ENCODE results near the gene RBM19. TPM values are rescaled to one million over a fixed set of nuclear protein-coding genes. Genes with fewer than 3 reads are reported as not detected.

The RBM19 gene
- total RNA-seq, 1 experiment from 2014 or later: 40.2 TPM

DNA sequence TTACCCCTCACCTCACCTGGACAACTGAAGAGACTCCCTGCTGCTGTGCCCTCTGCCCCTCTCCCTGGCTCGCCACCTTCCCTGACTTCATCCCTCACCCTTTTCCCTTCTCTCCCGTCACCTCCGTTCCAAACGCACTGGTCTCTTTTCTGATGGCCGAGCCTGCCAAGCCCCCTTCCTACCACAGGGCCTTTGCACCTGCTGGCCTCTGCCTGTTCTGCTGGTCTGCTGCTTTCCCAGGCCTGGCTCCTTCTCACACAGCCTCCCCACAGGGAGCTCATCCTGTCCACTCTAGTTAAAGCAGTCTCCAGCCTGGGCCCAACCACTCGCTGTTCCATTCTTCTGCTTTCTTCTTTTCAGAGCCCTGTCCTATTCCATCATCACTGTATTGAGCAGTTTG is 34.6 kb downstream of the RBM19 start:
- DNase-seq (ENCODE audit: low spot score): no peak

DNA sequence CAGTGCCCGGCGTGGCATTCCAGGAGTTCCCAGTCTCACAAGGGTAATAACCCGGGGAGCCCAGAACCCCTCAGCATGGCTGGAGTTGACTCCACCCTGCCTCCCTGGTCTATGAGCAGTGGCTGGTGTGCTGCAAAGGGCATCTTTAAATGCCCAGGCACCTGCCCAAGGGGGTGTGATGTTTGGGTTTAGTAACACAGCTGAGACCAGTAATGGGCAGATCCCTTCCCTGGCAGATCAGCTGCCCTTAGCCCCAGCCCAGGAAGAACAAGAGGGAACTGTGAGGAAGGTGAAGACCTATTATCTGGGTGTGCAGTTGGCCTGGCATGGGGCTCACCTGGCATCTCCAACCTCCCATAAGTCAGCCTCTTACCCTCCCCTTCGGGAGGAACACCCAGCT is 35.9 kb downstream of the RBM19 start:
- DNase-seq (ENCODE audit: low spot score): no peak

DNA sequence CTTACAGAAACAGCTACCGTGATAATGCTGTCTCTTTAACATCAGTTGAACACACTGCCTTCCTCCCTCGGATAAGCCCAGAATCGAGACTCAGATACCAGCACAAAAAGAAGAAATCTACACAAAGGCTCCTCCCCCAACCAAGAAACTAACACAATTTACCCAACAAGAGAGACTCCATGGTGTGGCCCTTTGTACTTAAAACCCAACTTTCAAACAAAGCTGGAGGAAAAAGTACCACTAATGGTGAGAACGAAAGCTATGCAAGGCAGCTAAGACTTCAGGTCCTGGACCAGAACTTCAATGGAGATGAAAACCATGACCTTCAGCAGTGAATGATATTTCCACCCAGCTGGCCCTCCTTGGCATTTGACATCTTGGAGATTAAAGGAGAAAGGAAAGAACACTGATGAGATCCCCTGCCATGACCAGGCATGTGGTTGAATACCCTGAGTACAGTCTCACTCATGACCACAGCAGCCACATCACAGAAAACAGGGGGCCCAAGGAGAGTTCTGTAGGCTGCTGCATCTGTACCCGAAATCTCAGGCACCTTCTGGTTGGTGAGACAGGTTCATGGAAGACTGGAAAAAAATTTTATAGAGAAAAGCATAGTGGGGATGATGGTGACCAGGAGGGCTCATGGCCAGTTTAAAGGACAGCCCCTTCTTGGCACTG is 36.7 kb downstream of the RBM19 start:
- DNase-seq (ENCODE audit: low spot score): no peak

DNA sequence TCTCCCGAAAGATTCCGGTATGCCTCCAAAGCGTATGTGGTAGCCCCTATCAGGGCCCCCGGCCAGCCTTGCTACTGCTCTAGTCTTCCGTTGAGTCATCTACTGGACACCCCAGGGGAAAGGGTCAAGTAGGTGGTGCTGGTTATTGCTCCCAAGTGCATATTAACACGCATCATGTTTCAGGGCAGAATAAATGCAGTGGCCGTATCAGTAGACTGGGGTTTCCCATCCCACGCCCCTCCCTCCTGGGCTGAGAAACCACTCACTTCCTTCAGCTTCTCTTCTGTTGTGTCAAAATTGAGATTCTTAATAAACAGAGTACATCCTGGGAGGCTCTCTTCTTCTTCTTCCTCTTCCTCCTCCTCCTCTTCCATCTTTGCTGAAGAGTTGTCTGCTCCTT is 39.3 kb downstream of the RBM19 start:
- no peak for DNase-seq (ENCODE audit: low spot score)

DNA sequence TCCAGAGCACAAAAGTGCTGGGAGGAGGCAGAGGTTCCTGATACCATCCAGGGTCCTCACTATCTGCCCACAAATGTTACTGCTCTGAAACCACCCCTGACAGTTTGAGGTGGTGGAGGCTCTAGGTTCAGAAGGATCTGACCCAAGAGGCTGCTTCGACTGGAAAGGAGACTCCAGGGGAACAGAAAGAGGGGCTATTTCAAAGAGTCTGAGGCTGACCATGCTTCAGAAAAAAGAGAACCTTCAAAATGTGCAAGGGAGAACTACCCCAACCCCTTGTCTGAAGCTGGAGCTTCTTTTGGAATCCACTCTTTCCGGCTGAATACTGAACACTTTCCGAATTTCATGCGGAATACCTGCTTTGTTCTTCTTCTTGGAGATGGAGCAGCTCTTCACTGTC is 41.8 kb downstream of the RBM19 start:
- DNase-seq (ENCODE audit: low spot score): no peak

DNA sequence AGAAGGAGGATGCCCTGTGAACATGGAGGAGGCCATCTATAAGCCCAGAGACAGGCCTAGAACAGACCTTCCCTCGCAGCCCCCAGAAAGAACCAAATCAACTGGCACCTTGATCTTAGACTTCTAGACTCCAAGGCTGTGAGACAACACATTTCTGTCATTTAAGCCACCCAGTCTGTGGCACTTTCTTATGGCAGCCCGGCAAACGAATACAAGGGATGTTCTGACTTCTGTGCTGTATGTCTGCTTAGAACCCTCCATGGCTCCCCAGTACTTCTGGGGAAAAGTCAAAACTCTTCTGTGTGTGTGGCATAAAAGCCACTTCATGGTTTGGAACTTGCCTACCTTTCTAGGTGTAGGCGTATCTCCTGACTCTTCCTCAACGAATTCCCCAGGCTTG is 42.9 kb downstream of the RBM19 start:
- no peak for DNase-seq (ENCODE audit: low spot score)

DNA sequence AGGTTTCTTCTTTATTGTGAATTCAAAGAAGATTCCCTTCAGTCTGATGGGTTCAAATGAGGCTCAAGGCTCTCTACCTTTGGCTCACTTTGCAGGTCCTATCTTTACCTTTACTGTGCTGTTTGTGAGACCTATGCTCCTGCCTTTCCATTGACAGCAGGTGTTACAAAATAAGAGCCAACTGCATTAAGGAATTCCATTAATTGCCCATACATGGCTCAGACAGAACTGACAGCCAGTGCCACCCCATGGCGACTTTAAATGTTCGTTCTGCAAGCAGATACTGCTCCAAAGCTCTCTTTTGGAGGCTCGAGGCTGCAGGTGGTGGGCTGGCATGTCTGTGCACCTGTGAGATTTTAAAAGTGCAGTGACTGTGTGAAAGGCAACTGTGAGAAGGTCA is 44.7 kb downstream of the RBM19 start:
- DNase-seq (ENCODE audit: low spot score): no peak

DNA sequence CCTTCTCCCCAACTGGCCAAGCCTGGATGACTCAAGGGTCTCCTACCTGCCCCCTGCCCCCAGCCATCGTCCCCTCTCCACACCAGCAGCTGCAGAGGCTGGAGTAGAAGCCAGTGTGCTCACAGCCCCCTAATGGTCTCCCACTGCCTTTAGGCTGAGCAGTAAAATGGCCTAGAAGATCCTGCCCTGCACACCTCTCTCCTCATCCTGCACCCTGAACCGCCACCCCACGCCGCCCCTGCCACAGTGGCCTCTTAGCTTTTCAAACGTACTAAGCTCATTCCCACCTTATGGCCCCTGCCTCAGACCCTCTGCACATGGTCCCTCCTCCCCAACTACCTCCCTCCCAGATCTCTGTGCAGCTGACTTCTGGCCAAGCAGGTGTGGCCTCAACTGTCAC is 46.3 kb downstream of the RBM19 start:
- no peak for DNase-seq (ENCODE audit: low spot score)

DNA sequence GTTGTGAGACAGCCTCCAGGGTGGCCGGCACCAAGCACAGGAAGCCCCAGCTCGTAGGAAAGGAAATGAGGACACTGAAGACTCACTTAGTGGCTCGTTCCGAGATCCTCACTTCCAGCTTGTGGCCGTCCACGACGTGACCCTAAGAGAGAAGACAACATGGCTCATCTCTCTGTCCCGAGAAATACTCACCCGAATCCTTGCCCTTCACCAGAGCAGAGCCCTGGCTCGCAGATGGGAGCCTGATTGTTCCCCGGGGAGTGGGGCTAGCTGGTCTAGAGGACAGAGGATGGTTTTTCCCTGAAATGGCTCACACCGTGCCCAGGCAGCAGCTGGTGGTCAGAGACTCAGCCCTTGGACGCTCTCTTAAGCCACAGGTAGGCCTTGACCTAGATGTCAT is 47.8 kb downstream of the RBM19 start:
- no peak for DNase-seq (ENCODE audit: low spot score)

DNA sequence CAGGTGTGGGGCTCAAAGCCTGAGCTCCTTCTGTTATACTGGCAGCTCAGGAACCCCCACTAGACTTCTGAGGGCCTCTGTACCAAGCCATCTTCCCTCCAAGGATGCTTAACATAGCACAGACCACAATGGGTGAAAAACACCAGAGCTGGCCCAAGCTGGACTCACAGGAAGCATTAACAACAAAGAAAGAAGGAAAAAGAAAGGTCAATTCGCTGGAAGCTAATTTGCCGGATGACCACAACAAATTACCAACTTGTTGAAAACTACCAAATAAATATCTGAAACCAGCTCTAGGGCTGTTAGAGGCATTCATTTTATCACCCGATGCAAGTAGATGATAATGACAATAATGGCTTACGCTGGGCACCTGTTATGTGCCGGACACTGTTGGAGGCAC is 48.7 kb downstream of the RBM19 start:
- DNase-seq (ENCODE audit: low spot score): no peak

DNA sequence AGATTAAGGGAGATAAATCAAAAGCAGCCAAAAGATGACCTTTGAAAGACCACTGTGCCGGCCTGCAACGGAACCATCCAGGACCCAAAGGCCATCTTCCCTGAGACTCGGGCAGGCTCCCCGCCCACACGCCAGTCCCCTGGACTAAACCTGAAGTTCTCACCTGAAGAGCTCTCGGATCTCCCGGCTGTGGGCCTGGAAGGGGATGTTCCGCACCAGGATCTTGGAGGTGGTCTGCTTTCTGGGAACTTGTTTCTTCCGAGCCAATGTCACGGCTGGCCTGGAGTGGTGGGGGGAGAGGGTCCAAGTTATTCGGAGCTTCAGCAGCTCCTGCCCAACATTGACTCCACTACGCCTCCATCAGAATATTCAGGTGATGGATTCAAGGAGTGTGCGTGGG is 51.3 kb downstream of the RBM19 start:
- no peak for DNase-seq (ENCODE audit: low spot score)

DNA sequence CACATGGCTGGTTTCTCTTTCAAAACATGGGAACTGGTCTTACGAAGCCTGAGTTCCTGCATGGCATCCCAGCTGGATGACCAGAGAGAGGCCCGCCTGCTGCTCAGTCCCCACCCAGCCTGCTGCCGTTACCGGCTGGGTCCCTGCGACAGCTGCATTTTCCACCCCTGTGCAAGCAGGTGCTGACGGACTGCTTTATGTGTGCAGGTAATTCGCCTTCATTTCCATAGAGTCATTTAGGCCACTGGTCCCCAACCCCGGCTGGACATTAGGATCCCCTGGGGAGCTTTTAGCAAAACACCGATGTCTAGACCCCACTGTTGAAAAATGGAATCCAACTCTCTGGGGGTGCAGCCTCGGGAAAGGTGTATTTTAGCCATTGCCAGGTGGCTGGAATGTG is 51.9 kb downstream of the RBM19 start:
- DNase-seq (ENCODE audit: low spot score): no peak

DNA sequence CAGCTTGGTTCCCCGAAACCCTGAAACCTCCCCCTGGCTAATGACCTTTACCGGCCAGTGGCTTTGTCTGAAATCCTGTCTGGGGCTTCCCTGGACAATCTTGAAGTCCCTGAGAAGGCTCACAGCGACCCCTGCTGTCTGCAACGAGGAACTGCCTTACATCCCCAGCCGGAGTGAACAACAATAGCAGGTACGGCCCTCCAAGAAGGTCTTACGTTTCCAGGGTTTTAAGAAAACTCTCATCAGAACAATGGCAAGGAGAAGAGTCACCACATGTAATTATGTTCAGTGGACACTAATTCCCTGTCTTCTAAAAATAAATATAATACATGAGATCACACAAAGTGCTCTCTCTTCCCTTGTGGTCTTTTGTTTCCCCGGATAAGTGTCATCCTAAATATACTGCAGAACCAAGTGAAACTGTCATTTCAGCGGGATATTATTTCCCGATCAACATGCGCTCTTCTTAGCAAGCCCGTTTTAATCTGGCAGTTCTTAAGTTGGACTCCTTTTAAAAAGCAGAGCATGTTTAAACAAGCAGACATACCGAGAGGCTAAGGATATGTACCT is 53.3 kb downstream of the RBM19 start:
- DNase-seq (ENCODE audit: low spot score): peak; percentile 71

DNA sequence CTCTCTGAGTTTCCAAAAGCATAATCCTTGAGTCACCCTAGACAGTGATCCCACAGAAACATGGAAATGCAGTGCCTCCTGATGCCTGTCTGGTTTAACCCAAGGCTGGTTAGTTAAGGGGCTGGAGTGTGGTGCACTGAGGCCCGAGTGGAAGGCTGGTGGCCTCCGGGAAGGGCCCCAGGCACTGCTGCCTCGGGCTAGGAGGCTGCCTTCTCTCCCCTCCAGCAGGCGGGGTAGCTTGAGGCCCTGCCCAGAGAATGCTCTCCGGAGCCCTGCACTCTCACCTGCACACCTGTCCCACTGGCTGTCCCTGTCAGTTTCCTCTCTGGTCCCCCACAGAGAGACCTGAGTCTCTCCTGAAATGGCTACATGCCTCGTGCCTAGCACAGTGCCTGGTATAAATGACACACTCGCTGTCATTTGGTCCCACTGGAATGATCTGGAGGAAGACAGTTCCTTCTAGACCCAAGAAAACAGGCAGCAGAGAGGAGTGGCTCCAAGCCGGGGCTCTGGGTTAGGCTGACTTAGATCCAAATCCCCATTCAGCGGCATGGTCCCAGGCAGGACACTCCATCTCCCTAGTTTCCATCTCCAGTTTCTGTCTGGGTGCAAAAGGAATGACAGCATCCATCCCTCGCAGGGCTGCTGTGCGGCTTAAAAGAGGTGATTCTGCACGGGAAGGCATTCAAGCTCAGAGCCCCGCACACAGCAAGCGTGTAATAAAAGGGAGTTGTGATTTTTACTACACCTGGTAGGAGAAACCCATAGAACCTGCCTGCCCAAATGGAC is 54.0 kb downstream of the RBM19 start:
- DNase-seq (ENCODE audit: low spot score): no peak

DNA sequence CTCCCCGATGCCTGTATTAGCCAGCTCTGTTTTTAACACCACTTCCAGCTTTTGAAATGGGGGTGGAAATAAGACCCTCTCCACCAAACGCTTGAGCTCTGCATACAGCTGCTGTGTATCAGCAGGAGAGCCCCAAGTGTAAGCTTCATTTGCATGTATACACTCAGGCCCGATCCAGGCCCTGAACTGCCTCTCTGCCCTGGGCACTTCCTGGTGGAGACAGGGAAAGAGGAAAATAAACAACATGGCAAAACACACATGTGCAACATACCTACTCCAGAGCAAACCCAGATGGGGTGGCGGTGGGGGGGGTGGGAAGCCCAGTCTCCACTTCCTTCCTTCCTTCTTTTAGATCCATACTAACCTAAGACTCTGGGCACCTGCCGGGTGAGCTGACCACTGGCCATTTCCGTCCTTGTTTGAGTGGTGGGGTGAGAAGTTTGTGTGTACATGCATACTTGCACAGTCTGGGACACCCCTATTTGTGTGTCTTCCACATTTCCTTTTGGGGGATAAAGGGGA is 55.3 kb downstream of the RBM19 start:
- DNase-seq (ENCODE audit: low spot score): no peak

DNA sequence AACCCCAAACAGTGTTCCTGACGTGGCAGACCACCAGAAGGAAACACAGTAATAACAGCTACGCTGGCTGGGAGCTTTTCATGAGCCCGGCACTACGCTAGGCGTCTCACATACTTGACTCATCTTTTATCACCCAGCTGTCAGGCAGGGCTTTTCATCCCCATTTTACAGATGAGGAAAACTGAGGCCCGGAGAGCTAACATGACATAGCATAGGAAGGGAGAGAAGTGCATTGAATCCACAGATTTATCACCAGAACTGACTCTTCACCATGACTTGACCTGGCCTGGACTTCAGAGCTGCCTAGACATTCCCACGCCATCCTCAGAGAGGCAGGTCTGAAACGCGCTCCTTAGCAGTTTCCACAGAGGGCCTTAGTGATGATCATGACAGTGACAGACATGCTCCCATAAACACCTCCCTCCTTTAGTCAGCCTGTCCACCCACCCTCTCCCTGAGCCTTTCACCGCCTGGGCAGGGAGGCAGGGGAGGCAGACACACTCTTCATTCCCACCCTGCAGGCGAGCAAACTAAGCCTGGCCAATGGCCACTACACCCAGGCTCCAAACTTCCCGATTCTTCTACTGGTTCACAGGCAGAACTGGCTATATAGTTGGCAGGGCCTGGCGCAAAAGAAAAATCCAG is 56.2 kb downstream of the RBM19 start:
- no peak for DNase-seq (ENCODE audit: low spot score)

DNA sequence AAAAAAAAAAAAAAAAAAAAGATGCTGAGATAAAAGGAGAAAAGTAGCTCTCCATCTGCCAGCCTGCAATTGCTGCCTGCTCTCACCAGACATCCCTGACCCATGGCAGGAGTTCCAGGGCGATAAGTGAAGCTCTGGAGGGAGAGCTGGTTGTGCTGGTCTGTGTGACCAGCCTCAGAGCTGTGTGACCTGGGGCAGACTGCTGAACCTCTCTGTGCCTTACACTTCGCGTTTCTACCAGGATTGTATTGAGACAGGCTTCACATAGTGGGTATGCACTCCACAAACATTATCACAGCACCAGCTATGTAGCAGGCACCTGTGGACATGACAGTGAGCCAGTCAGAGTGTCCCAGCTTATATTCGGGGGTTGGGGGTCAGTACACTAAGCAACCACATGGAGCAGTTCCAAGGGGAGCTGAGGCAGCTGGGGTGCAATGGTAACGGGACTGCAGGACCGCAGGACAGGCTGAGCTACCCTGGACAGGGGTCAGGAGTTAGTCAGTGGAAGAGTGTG is 57.5 kb downstream of the RBM19 start:
- DNase-seq (ENCODE audit: low spot score): no peak

DNA sequence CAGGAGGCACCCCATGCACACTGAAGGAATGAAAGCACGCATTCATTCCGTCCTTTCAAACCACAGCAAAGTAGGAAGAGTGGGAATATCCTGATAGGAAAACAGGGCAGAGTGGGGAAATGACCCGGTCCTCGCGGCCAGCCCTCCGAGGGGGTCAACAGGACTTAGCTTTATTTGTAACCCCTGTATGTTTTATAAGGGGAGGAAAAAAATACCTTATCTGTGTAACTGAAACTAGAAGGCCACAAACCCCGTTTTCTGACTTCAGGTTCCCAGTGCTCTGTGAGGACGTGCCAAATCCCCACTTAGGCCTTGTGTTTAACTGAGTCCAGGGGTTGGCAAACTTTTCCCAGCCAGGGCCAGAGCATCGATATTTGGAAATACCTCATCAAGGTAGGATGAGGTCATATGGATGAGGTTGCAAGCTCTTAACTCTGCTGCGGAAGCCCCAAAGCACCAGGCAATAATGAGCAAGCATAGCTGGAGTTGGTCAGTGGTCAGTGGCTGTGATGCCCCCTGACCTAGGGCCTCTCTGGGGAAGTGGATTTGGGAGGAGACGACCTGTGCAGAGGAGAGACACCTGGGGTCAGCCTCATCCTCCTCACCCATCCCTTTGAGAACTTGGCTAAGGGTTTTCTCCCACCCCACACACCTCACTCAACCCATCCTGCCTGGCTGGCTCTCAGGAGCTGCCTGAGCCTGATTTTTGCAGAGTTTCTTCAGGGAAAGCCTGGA is 58.5 kb downstream of the RBM19 start:
- DNase-seq (ENCODE audit: low spot score): no peak

DNA sequence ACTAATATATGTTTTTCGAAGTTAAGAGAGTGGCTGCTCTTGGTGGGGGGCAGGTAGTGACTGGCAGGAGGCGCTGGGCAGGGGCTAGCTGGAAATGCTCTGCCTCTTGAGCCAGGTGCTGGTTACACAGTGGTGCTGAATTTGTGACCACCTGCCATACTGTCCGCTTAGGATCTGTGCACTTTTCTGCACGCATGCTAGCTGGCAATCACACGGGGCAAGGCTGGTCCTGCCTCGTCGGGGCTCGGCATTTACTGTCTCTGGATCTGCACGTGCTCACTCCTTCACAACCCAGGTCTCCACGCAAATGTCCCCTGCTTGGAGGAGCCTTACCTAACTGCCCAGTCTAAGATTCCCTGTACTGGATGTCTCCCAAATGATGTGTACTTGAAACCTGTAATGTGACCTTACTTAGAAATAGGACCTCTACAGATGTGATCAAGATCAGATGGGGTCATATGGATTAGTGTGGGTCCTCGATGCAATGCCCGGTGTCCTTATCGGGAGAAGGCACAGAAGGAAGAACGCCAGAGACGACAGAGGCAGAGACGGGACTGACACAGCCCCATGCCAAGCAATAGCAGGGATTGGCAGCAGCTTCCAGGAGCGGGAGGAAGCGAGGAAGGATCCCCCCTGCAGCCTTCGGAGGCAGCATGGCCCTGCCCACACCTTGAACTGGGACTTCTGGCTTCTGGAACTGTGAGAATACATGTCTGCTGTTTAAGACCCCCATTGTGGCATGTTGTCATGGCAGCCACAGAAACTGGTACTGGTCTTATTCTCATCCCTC is 59.5 kb downstream of the RBM19 start:
- no peak for DNase-seq (ENCODE audit: low spot score)

DNA sequence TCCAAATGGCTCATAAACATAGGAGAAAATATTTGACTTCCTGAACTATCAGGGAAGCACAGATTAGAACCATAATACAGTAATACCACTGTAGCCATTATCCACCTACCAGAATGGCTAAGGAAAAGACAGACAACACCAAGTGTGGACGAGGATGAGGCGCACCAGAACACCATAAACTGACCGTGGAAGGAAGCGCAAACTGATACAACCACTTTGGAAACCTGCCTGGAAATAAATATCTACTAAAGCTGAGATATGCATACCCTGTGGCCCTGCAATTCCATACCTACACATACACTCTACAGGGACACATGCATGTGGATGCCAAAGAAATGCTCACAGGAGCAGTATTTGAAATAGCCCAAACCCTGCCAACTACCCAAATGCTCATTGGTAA is 60.3 kb downstream of the RBM19 start:
- DNase-seq (ENCODE audit: low spot score): no peak

Data from HT-29 (cell line).